ENCODE results near the gene ROS1.

GRCh38 chr6:117272032-117272866 lies 153.5 kb downstream of the ROS1 start:
- no peak for TF ChIP-seq CTCF (IDR thresholded peaks at IDR 0.05 in 4 of 5, conservative IDR thresholded peaks at IDR 0.05 in 1 of 5)
- TF ChIP-seq POLR2A (IDR thresholded peaks at IDR 0.05) = peak in 1 of 2 donors; percentile 33

Data from gastrocnemius medialis (tissue), 4 donors.